Gastrocnemius medialis (tissue), 4 donors: ENCODE measurements around the gene PVR. TPM values are rescaled to one million over a fixed set of nuclear protein-coding genes. Genes with fewer than 3 reads are reported as not detected.
"Not testable (repeated sequence)": the region's sequence is repeated elsewhere in the genome, so short reads cannot be mapped to it uniquely, and the experiment has no call there.

Source experiments
- ATAC-seq, 2 donors: fragments of 150-250 bp; one replicate each; pipeline ENCODE4 v1.9.1; 2016
- DNase-seq, 2 donors: peaks; one replicate each; pipeline ENCODE4 v3.0.0-alpha.2; 2019
- H3K27ac ChIP-seq, 4 donors: fragments of 200-600 bp; sonication (generic); 1 replicate in 1 of 4; 2 replicates in 3 of 4; pipeline ENCODE4 v1.5.1; 2016 to 2018; ENCODE audit warnings: mild to moderate bottlenecking in 2 of 4, moderate library complexity in 1 of 4
- H3K27me3 ChIP-seq, 3 donors: fragments of 200-600 bp; sonication (generic) in 2 of 3; 1 replicate in 1 of 3; 2 replicates in 2 of 3; pipeline versions ENCODE4 v1.5.1 to v1.6.0; 2016 to 2019; ENCODE audit warnings: mild to moderate bottlenecking in 1 of 3, moderate library complexity in 1 of 3
- H3K36me3 ChIP-seq, 2 donors: fragments of 200-600 bp; sonication (generic) in 1 of 2; one replicate each; pipeline ENCODE4 v1.5.1; 2017 to 2018
- H3K4me1 ChIP-seq, 2 donors: fragments of 200-600 bp; sonication (generic) in 1 of 2; one replicate each; pipeline ENCODE4 v1.5.1; 2016 to 2017; ENCODE audit warnings: mild to moderate bottlenecking in 2 of 2
- H3K4me3 ChIP-seq, 4 donors: fragments of 200-600 bp; sonication (generic) in 3 of 4; 1 replicate in 1 of 4; 2 replicates in 3 of 4; pipeline ENCODE4 v1.5.1; 2016 to 2019; ENCODE audit warnings: mild to moderate bottlenecking in 2 of 4
- H3K9me3 ChIP-seq, 3 donors: fragments of 200-600 bp; sonication (generic) in 2 of 3; 1 replicate in 1 of 3; 2 replicates in 2 of 3; pipeline ENCODE4 v1.5.1; 2016 to 2019
- CTCF ChIP-seq, 5 experiments: fragments of 450-650 bp in 3 of 5; fragments of 200-600 bp in 2 of 5; sonication (generic) in 2 of 5; IDR thresholded peaks in 4 of 5; conservative IDR thresholded peaks in 1 of 5; 1 replicate in 4 of 5; 2 replicates in 1 of 5; pipeline ENCODE4 v1.5.1; 2016 to 2019; ENCODE audit warnings: antibody characterized with exemption in 5 of 5, mild to moderate bottlenecking in 3 of 5, moderate library complexity in 3 of 5
- POLR2A ChIP-seq, 2 donors: fragments of 450-650 bp; IDR thresholded peaks; one replicate each; pipeline ENCODE4 v1.6.1; 2017; ENCODE audit warnings: antibody characterized with exemption in 2 of 2, mild to moderate bottlenecking in 2 of 2, moderate library complexity in 2 of 2
- in situ Hi-C, 4 donors: fragments of 200-750 bp; cut with MboI; loops; one replicate each; pipeline versions ENCODE4 v1.15.0 to v1.8.0; 2017; ENCODE audit warnings: low sequenced_read_pairs in 4 of 4
- intact Hi-C: fragments of 100-400 bp; cut with DNase I; formaldehyde crosslinking; loops from one replicate; pipeline ENCODE4 v1.15.1; 2023; ENCODE audit warnings: low total_unique reads
- total RNA-seq, 4 donors: library from RNA; depleted of rRNA; stranded (reverse); fragments of >200 nt; gene quantifications; one replicate each; pipeline versions ENCODE4 v1.1.0 to v1.2.3, GENCODE V29; 2016

PVR gene
- total RNA-seq, 4 donors from 2014 or later = 27.3 to 60.2 (median 33.9) TPM

GRCh38 chr19:44627631-44628030 is 16.1 kb upstream of the PVR start:
- no peaks in the 10 kb centered on the region for H3K9me3 ChIP-seq
- no peak overlapping the region for H3K27ac ChIP-seq
- H3K36me3 ChIP-seq = no peaks in the 10 kb centered on the region
- no peak overlapping the region for H3K4me3 ChIP-seq
- no peak for ATAC-seq
- H3K27me3 ChIP-seq = no peaks in the 10 kb centered on the region
- no peaks in the 10 kb centered on the region for H3K4me1 ChIP-seq
- TF ChIP-seq POLR2A (IDR thresholded peaks at IDR 0.05) = no peak
- TF ChIP-seq CTCF (IDR thresholded peaks at IDR 0.05 in 4 of 5, conservative IDR thresholded peaks at IDR 0.05 in 1 of 5) = no peak
- intact Hi-C loops = no loop called here
- no peak for DNase-seq
- in situ Hi-C loops = no loop called here

GRCh38 chr19:44628793-44629192 is 14.9 kb upstream of the PVR start:
- H3K36me3 ChIP-seq = no peaks in the 10 kb centered on the region
- H3K27me3 ChIP-seq = no peaks in the 10 kb centered on the region
- H3K9me3 ChIP-seq = no peaks in the 10 kb centered on the region
- H3K4me1 ChIP-seq = peaks cover 0 to under 1% of the 10 kb centered on the region in 2 donors
- ATAC-seq = no peak
- no peak for TF ChIP-seq POLR2A (IDR thresholded peaks at IDR 0.05)
- TF ChIP-seq CTCF (IDR thresholded peaks at IDR 0.05 in 4 of 5, conservative IDR thresholded peaks at IDR 0.05 in 1 of 5) = no peak
- no peak overlapping the region for H3K27ac ChIP-seq
- no peak overlapping the region for H3K4me3 ChIP-seq
- no peak for DNase-seq
- intact Hi-C loops (no loop called here), in situ Hi-C loops (no loop called here)

- H3K36me3 ChIP-seq, intact Hi-C loops, H3K27me3 ChIP-seq, ATAC-seq, in situ Hi-C loops, H3K4me3 ChIP-seq, H3K27ac ChIP-seq, H3K4me1 ChIP-seq, DNase-seq, H3K9me3 ChIP-seq: not testable (repeated sequence)
These were observed 12.1 kb upstream of the PVR start for GRCh38 chr19:44631611-44632010.

GRCh38 chr19:44634058-44634457 is 9.7 kb upstream of the PVR start:
- H3K27ac ChIP-seq, intact Hi-C loops, H3K4me1 ChIP-seq, ATAC-seq, DNase-seq, H3K9me3 ChIP-seq, in situ Hi-C loops, H3K36me3 ChIP-seq, H3K27me3 ChIP-seq: not testable (repeated sequence)
- H3K4me3 ChIP-seq = peak overlapping the region in 1 of 4 donors; percentile 28

- no peak overlapping the region for H3K27ac ChIP-seq
- in situ Hi-C loops = no loop called here
- intact Hi-C loops = no loop called here
- H3K4me1 ChIP-seq = peaks cover 0 to 5% of the 10 kb centered on the region in 2 donors
- no peak overlapping the region for H3K4me3 ChIP-seq
- TF ChIP-seq POLR2A (IDR thresholded peaks at IDR 0.05) (no peak), CTCF (IDR thresholded peaks at IDR 0.05 in 4 of 5, conservative IDR thresholded peaks at IDR 0.05 in 1 of 5) (no peak)
- ATAC-seq (no peak), DNase-seq (no peak)
- no peaks in the 10 kb centered on the region for H3K36me3 ChIP-seq
- H3K27me3 ChIP-seq = no peaks in the 10 kb centered on the region
- no peaks in the 10 kb centered on the region for H3K9me3 ChIP-seq
These were observed 8.9 kb upstream of the PVR start for GRCh38 chr19:44634785-44635184.
